Stomach smooth muscle (tissue), 2 donors: ENCODE results near the gene FCRL3.

Experiments used
- H3K27ac ChIP-seq: one replicate; pipeline ENCODE4 v1.7.0; 2013; ENCODE audit warnings: mild to moderate bottlenecking, low read length, inconsistent platforms
- H3K27me3 ChIP-seq, 2 donors: one replicate each; pipeline ENCODE4 v1.7.0; 2013; ENCODE audit warnings: low read length in 2 of 2; ENCODE audit not compliant: insufficient read depth in 2 of 2, control insufficient read depth in 1 of 2
- H3K36me3 ChIP-seq, 2 donors: one replicate each; pipeline ENCODE4 v1.7.0; 2013; ENCODE audit warnings: low read length in 2 of 2; ENCODE audit not compliant: control insufficient read depth in 2 of 2, insufficient read depth in 2 of 2
- H3K4me1 ChIP-seq: one replicate; pipeline ENCODE4 v1.7.0; 2013; ENCODE audit warnings: low read length; ENCODE audit not compliant: control insufficient read depth, insufficient read depth
- H3K4me3 ChIP-seq, 2 donors: one replicate each; pipeline ENCODE4 v1.7.0; 2013; ENCODE audit warnings: low read length in 2 of 2
- H3K9ac ChIP-seq, 2 donors: one replicate each; pipeline ENCODE4 v1.7.0; 2013; ENCODE audit warnings: low read length in 2 of 2, mild to moderate bottlenecking in 1 of 2
- H3K9me3 ChIP-seq, 2 donors: one replicate each; pipeline ENCODE4 v1.7.0; 2013; ENCODE audit warnings: low read length in 2 of 2; ENCODE audit not compliant: control insufficient read depth in 2 of 2
- donor health status: healthy.
- donor health status: Pancreatic carcinoma.

The FCRL3 gene

DNA sequence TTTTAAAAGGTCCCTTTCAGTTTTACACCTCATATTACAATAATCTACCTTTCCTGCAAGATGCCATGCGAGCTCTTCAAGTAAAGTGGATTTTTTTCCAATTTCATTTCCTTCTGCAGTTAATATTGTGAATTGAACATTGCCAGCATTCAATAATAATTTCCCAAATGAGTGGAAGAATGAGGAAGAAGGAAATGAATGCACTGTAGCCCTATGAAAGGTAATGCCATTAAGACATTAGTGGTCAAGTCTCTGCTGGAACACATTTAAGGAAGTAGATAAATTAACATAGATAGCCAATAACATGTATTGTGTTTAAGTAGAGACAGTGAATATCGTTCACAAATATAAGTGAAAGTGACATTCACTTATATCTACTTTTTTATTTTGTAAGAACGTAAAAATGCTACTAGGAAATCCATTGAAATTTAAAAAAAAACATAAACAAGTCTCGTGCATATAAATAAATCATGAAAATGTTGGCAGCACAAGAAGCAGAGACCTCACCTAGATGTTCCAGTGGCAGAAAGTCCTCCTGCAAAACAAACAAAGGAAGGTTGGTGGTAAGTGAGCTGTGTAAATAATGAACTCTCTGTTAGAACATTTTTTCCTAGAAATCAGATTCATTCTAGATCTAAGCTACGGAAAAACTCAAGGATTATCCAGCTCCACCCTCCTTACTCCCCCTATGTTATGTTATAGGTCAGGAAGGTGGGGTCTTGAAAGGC lies 17.7 kb downstream of the FCRL3 start:
- Histone ChIP-seq H3K9me3 (no peaks in the 10 kb centered on the region), H3K4me1 (no peaks in the 10 kb centered on the region), H3K4me3 (no peak overlapping the region)

GRCh38 chr1:157678721-157679120 lies 21.8 kb downstream of the FCRL3 start:
- no peak overlapping the region for H3K4me3 ChIP-seq
- H3K36me3 ChIP-seq: no peaks in the 10 kb centered on the region
- H3K4me1 ChIP-seq: no peaks in the 10 kb centered on the region
- no peak overlapping the region for H3K9ac ChIP-seq
- H3K27ac ChIP-seq: no peak overlapping the region
- no peaks in the 10 kb centered on the region for H3K9me3 ChIP-seq
- no peaks in the 10 kb centered on the region for H3K27me3 ChIP-seq

More for the DNA sequence above, 17.7 kb downstream of the FCRL3 start:
- H3K27ac ChIP-seq: no peak overlapping the region
- H3K27me3 ChIP-seq: no peaks in the 10 kb centered on the region
- no peak overlapping the region for H3K9ac ChIP-seq
- H3K36me3 ChIP-seq: no peaks in the 10 kb centered on the region

- no peak overlapping the region for H3K9ac ChIP-seq
- no peak overlapping the region for H3K4me3 ChIP-seq
These were observed 27.6 kb downstream of the FCRL3 start for GRCh38 chr1:157673008-157673407.

DNA sequence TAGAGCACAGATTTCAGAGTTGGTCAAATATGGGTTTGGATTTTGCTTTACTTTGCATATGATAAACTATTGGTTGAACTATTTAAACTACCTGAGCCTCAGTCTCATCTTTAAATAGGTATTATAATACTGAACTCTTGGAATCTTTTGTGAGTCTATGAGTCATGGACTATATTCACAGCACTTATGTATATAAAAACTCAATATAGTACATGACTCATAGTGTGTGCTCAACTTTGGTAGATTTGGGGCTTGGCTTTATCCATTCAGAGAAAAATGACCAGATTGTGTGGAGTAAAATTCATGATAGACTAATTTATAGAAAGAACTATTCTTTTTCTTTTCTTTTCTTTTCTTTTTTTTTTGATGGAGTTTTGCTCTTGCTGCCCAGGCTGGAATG lies 28.7 kb downstream of the FCRL3 start:
- Histone ChIP-seq H3K27me3 (no peaks in the 10 kb centered on the region), H3K9ac (no peak overlapping the region), H3K4me3 (no peak overlapping the region), H3K4me1 (no peaks in the 10 kb centered on the region), H3K9me3 (peaks cover 0 to 4% of the 10 kb centered on the region in 2 donors), H3K36me3 (no peaks in the 10 kb centered on the region), H3K27ac (no peak overlapping the region)

More at GRCh38 chr1:157673008-157673407, 27.6 kb downstream of the FCRL3 start:
- Histone ChIP-seq H3K36me3 (no peaks in the 10 kb centered on the region), H3K4me1 (no peaks in the 10 kb centered on the region), H3K27ac (no peak overlapping the region), H3K27me3 (no peaks in the 10 kb centered on the region), H3K9me3 (peaks cover 0 to 4% of the 10 kb centered on the region in 2 donors)

DNA sequence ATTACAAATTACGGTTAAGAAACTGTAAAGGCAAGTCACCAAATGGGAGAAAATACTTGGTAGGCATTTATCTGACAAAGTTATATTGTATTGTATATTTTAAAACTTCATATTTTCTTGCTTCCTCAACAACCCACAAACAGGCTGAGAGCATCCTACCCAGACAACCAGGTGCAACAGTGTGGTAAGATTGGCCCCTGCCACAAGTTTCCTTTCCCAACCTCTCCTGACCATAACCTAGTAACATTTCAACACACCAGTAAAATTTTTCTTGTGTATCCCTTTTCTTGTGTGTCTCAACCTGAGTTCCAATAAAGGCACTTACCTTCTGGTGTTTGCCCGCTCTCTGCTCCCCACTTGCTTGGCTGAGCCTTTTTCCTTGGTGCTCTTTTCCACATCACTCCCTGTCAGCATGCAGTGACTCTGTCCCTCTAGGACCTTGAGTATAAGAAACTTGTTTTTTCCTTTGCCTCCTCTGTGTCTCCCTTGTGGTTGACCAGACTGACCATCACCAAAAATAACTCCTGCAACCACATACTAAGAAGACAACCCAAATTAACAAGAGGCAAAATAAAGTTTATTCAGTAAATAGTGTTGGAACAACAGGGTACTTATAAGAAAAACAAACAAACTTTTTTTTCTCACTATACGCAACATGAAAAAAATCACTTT lies 40.9 kb downstream of the FCRL3 start:
- H3K9me3 ChIP-seq: no peaks in the 10 kb centered on the region
- H3K36me3 ChIP-seq: no peaks in the 10 kb centered on the region
- H3K4me3 ChIP-seq: no peak overlapping the region
- no peaks in the 10 kb centered on the region for H3K27me3 ChIP-seq
- no peaks in the 10 kb centered on the region for H3K4me1 ChIP-seq
- no peak overlapping the region for H3K27ac ChIP-seq
- no peak overlapping the region for H3K9ac ChIP-seq

DNA sequence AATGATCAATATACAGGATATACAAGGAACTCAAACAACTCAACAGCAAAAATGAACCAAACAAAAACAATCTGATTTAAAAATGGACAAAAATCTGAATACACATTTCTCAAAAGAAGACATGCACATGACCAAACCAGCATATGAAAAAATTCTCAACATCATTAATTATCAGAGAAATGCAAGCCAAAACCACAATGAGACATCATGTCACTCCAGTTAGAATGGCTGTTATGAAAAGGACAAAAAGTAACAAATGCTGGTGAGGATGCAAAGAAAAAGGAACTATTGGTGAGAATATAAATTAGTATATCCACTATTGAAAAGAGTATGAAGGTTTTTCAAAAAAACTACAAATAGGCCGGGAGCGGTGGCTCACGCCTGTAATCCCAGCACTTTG lies 42.0 kb downstream of the FCRL3 start:
- H3K9me3 ChIP-seq: no peaks in the 10 kb centered on the region
- H3K4me1 ChIP-seq: no peaks in the 10 kb centered on the region
- H3K36me3 ChIP-seq: no peaks in the 10 kb centered on the region
- no peak overlapping the region for H3K9ac ChIP-seq
- H3K27ac ChIP-seq: no peak overlapping the region
- H3K27me3 ChIP-seq: no peaks in the 10 kb centered on the region
- no peak overlapping the region for H3K4me3 ChIP-seq

- no peaks in the 10 kb centered on the region for H3K27me3 ChIP-seq
- no peaks in the 10 kb centered on the region for H3K4me1 ChIP-seq
- no peak overlapping the region for H3K9ac ChIP-seq
- H3K9me3 ChIP-seq: no peaks in the 10 kb centered on the region
- no peak overlapping the region for H3K27ac ChIP-seq
- no peaks in the 10 kb centered on the region for H3K36me3 ChIP-seq
- H3K4me3 ChIP-seq: no peak overlapping the region
These were observed 47.1 kb downstream of the FCRL3 start for GRCh38 chr1:157653494-157653873.

DNA sequence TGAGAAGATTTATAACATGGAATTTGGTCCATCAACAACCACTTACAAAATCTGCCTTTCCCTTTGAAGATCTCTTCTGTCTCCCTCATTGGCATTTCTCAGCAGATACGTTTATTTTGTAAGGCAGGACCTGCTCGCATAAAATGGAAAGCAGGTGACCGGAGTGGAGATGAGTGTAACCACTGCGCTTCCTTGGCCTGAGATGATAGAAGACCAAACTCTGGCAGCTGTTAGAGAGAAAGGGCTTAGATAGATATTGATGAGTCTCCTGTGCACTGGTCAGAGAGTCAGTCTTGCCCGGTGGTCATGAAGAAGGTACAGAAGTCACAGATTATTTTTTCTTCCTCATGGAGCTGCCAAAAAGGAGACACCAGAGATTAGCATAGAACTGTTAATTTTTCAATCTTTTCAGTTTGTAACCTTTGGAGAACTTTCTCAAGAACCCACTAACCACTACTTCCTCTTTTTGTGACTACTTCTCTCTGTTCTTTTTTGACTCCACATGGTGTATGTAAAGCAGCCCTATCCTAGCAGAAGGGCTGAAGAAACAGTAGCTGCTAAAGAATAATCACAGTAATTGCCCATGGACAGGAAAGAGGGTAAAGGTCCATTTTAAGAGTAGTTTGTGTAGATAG lies 47.6 kb downstream of the FCRL3 start:
- H3K4me1 ChIP-seq: no peaks in the 10 kb centered on the region
- H3K36me3 ChIP-seq: no peaks in the 10 kb centered on the region
- H3K27me3 ChIP-seq: no peaks in the 10 kb centered on the region
- no peak overlapping the region for H3K27ac ChIP-seq
- no peak overlapping the region for H3K4me3 ChIP-seq
- H3K9ac ChIP-seq: no peak overlapping the region
- H3K9me3 ChIP-seq: no peaks in the 10 kb centered on the region

DNA sequence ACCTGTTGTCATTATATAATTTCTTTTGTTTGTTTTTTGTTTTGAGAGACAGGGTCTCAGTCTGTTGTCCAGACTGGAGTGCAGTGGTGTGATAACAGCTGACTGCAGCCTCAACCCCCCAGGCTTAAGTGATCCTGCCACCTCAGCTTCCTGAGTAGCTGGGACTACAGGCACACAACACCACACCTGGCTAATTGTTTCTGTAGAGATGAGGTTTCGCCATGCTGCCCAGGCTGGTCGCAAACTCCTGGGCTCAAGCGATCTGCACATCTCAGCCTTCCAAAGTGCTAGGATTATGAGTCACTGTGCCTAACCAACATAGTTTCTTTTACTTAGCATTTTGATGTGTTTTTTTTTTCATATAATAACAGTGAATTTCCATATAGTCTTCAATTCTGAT lies 52.3 kb downstream of the FCRL3 start:
- no peaks in the 10 kb centered on the region for H3K36me3 ChIP-seq
- H3K27me3 ChIP-seq: no peaks in the 10 kb centered on the region
- H3K9ac ChIP-seq: no peak overlapping the region
- no peaks in the 10 kb centered on the region for H3K4me1 ChIP-seq
- H3K9me3 ChIP-seq: no peaks in the 10 kb centered on the region
- H3K27ac ChIP-seq: no peak overlapping the region
- H3K4me3 ChIP-seq: no peak overlapping the region

GRCh38 chr1:157646144-157646543 lies 54.4 kb downstream of the FCRL3 start:
- Histone ChIP-seq H3K4me1 (no peaks in the 10 kb centered on the region), H3K4me3 (no peak overlapping the region), H3K9me3 (no peaks in the 10 kb centered on the region), H3K9ac (no peak overlapping the region), H3K36me3 (no peaks in the 10 kb centered on the region), H3K27me3 (peaks cover 0 to under 1% of the 10 kb centered on the region in 2 donors), H3K27ac (no peak overlapping the region)

DNA sequence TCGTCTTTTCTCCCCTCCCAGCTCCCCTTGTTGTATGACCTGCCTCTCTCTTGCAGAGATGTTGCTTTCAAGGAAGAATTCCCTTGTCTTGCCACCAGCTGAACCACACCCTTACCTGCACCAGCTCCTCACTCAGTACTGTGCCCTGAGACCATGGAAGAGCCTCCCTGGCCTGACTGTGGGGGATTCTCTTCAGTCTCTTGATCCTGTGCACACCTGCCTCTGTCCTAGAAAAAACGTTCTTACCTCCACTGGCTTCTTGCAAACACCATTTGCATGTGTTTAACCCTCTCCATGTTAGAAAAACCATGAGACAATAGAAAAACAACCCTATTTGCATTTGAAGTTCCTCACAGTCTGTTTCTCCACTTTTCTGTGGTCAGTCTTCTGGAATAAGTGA lies 59.4 kb downstream of the FCRL3 start:
- no peak overlapping the region for H3K9ac ChIP-seq
- no peak overlapping the region for H3K27ac ChIP-seq
- peaks cover 0 to 2% of the 10 kb centered on the region in 2 donors for H3K27me3 ChIP-seq
- H3K4me1 ChIP-seq: no peaks in the 10 kb centered on the region
- no peak overlapping the region for H3K4me3 ChIP-seq
- no peaks in the 10 kb centered on the region for H3K9me3 ChIP-seq
- H3K36me3 ChIP-seq: no peaks in the 10 kb centered on the region
